HG03558 (cell line): ENCODE measurements around the gene NPIPB12.
A peak's percentile ranks its signal among the peaks of the same experiment; 100 is the strongest.
"Not testable (repeated sequence)": the region's sequence is repeated elsewhere in the genome, so short reads cannot be mapped to it uniquely, and the experiment has no call there.

Experiments used
- ATAC-seq: cut with Tn5 transposase; IDR thresholded peaks from one replicate; pipeline ENCODE4 v1.9.1; 2021; ENCODE audit warnings: moderate number of reproducible peaks; ENCODE audit not compliant: unreplicated experiment; ENCODE audit errors: extremely low read depth

Gene NPIPB12

DNA sequence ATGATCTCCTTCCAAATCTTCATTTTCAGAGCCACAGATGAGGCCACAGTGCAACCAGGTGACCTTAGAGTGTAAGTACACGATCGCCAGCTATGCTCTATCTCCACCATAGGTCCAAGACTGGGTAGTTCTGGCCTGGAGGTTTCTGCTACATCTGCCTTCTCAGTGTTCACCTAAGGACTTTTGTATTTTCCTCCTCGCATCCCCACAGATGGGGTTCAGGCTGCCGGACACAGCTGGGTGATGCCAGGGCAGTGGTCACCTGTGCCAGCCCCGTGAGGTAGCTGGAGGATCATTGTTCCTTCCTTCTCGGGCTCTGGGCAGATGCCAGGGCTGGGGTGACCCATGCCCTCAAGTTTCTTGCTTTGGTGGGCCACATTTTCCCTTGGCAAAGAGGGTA is at the start of gene NPIPB12:
NPIPB12 (minus strand) TSS at position 101 of the 400 bp plus-strand sequence.
- ATAC-seq, result not testable (repeated sequence)

GRCh38 chr16:29521520-29521919 is 15.3 kb upstream of the NPIPB12 start:
- not testable (repeated sequence) for ATAC-seq

DNA sequence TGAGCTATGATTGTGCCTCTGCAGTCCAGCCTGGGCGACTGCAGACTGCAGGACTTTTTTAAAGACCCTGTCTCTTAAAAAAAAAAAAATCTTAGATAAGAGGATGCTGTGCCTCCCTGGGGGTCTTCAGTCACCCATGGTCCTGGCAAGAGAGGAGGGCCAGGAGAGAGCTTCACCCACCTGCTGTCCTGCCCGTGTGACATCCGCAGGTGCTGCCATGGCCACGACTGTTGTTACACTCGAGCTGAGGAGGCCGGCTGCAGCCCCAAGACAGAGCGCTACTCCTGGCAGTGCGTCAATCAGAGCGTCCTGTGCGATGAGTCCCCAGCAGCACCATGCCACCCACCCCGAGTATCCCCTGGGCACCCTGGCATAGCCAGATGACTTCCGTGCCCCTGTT is 23.9 kb downstream of the NPIPB12 start:
- not testable (repeated sequence) for ATAC-seq

- ATAC-seq, result not testable (repeated sequence)
Observed at GRCh38 chr16:29472065-29472464, 34.1 kb downstream of the NPIPB12 start.

DNA sequence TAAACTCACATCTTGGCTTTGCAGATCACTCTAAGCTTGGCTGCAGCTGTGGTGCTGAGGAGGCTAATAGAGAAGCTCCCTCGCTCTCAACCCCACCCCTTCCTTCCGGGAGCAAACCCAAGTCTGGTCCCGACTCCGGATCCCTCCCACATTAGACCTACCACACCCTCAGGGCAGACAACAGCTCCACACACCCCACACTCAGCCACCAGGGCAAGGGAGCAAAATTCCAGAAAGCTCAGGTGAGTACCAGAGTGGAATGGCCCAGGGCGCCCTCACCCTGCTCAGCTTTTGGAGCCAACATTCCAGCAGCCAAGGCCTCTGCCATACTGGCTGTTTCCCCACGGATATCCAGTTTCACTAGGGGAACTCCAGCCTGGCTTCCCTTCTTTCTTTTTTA is 36.5 kb downstream of the NPIPB12 start:
- ATAC-seq, result not testable (repeated sequence)

DNA sequence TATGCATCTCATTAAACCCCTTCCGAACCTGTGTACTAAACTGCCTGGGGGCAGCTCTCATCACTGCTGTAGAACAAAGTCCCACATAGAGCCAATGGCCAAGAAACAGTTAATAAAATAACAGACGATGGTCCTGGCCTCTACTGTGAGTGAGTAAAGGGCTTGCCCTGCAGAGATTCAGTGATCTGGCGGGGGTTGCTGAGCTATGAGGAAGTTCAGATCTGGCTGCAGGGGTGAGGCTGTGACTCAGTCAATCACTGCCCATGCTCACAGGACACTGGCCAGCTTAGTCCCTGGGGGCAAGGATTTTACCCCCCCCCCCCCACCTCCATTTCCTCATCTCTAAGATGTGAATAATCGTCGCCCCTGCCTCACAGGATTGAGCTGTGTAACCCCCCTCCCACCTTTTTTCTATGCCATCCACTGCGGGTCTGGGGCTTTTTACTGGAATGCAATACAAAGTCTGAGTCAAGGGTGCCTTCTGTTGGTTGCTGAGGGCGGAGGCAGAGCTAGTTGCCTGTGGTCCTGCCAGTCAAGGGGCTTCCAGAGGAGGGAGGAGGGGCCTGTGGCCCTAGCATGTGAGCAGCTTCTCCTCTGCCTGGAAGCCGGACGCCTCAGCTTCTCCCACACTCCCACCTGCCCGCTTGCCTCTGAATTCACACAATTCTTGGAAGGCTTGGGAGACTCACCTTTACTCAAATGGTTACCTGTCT is 38.4 kb downstream of the NPIPB12 start:
- not testable (repeated sequence) for ATAC-seq

- ATAC-seq, result not testable (repeated sequence)
Observed at GRCh38 chr16:29466904-29467303, 39.3 kb downstream of the NPIPB12 start.

DNA sequence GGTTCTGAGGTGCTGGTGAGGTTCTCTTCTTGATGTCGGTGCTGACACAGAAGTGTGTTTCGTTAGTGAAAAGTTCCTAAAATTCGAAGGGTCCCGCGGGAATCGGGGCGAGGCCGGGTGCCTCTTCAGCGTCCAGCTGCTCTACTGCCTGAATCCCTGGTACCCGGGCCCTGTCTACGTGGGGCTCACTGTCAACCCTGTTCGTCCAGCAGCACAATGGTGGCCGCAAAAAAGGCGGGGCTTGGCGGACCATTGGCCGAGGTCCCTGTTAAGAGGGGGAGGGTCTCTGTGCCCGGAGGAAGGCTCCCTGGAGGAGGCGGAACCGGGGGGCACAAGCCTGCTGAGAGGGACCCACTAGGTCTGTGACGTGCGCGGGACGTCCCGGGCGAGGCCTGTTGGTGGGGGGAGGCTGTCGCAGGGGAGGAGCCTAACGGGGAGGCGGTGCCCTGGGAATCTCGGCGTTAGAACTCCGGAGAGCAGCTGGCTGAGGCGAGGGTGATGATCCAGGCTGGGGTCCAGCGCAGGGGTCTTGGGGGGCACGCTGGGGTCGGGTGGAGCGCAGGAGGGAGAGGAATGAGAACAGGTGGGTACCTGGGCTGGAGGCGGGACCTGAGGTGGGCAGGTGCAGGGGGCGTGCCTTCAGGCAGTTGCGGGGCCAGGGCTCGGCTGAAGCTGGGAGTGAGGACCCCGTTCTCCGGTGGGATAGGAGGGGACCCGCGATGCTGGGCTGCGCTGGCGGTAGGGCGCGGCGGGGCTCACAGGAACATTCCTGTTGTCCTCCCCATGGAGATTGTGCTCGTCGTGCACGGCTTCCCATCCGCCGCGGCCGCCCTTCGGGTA is 40.0 kb downstream of the NPIPB12 start:
- not testable (repeated sequence) for ATAC-seq

GRCh38 chr16:29460647-29461030 is 45.6 kb downstream of the NPIPB12 start:
- ATAC-seq, result not testable (repeated sequence)

- not testable (repeated sequence) for ATAC-seq
Observed at GRCh38 chr16:29459706-29460646, 46.2 kb downstream of the NPIPB12 start, which contains the start of gene SULT1A4. Gene SULT1A4, plus strand, starts transcription at chr16:29459913. Its CDS starts 1,473 bp downstream, at chr16:29461386.

DNA sequence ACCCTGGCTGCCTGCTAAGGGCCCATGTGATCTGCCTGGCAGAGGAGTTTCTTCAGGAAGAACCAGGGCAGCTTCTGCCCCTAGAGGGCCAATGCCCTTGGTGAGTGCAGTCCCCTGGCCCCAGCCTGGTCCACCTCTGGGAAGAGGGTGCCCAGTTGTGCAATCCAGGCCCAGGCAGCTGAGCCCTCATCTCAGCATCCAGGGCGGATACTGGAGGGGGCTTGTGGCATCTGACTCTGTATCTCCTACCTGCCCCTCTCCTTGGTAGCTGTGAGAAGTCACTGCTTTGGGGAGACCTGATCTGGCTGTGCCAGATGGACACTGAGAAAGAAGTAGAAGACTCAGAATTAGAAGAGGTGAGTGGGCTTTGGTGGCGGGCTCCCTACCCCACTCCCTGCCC is 48.5 kb downstream of the NPIPB12 start:
- ATAC-seq, result not testable (repeated sequence)

DNA sequence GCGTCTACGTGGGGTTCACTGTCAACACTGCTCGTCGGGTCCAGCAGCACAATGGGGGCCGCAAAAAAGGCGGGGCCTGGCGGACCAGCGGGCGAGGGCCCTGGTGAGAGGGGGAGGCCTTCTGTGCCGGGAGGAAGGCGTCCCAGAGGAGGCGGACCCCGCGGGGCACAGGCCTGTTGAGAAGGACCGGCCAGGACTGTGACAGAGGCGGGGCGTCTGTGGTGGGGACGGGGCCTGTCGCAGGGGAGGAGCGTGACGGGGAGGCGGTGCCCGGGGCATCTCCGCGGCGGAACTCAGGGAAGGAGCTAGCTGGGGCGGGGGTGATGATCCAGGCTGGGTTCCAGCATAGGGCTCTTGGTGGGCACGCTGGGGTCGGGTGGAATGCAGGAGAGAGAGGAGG is 51.4 kb downstream of the NPIPB12 start:
- ATAC-seq, result peak; percentile 23

DNA sequence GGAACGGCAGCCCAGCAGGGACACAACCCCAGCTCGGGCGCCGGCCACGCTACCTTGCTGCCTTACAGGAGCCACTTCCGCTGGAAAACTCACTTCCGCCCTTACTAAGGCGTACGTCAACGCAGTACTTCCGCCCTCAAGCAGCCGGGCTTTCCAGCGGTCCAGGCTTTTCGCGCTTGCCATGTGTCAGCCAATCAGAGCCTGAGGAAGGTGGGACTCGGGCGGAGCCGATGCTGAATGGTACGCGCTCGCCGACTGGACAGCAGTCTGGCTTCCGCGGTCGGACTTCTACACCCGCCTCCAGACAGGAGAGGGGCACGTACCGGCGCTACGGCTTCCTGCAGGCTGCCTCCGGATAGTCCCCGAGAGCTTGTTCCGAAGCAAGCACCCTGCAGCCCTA is 51.9 kb downstream of the NPIPB12 start, which contains the start of the genes BOLA2 and SLX1B:
BOLA2 (minus strand) TSS at position 83 of the 400 bp plus-strand sequence. CDS start 98 bp downstream, outside the sequence.
SLX1B (plus strand) TSS at position 265 of the 400 bp plus-strand sequence.
- ATAC-seq, result peak; percentile 80

DNA sequence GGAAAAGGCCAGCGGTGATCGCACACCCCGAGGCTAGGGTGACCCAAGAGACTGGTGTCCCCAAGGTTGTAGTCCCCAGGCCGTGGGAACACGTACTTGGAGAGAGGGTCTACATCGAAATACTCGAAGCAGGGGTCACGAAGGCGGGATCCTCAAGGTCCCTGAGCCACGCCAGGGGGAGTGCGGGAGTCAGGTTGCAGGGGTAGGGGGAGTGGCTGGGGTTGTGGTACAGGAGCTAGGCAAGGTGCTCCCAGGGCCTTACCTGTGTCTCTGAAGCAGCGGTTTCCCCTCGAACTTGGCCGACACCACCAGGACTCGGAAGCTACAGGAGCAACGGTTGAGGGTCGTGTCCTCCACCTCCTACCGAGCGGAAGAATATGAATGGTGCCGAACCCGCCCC is 52.5 kb downstream of the NPIPB12 start:
- not testable (repeated sequence) for ATAC-seq
